GM18508 (cell line): ENCODE results near the gene PPEF2.
"Not testable (repeated sequence)": the region's sequence is repeated elsewhere in the genome, so short reads cannot be mapped to it uniquely, and the experiment has no call there.

Experiments
- ATAC-seq: cut with Tn5 transposase; IDR thresholded peaks from one replicate; pipeline ENCODE4 v1.9.1; 2021; ENCODE audit warnings: moderate number of reproducible peaks; ENCODE audit not compliant: insufficient read depth, unreplicated experiment

The PPEF2 gene

DNA sequence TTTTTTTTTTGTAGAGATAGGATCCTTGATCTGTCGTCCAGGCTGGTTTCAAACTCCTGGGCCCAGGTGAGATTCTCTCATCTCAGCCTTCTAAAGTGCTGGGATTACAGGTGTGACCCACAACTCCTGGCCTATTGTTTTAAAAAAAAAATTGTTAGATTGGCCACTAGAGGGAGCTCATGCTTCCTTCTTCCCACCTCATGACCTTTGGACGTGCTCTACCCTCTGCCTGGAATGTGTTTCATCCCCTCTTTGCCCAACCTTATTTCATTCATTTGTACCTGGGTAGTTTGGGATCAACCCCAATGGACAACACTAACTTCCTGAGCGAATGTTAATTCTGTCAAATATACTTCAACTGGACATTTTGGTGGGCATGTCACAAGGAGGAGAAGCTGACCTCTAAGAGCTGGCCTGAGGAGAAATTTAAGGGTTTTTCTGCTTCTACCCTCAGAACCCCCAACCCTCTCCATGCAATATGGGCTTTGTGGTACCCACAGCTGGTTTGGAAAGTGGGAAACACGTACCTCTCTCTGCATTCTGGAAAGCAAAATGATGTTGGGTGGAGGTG is 6.4 kb downstream of the PPEF2 start:
- ATAC-seq, result no peak

DNA sequence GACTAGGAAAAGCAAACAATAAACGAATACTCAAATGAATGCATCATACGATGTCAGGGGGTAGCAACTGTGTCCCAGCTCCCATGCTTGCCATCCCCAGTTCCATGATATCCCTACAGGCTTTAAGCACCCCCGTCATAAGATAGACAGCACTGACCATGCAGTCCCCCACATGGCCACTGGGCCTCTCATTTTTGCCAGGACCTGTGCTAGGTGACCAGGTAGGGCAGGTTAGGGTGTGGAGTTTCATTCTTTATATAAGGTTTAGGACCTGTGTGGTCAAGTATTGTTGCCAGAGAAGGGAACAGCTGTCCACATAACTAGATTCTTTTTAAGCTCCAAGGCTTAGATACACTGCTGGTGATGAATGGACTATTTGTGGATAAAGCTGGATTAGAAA is 9.7 kb downstream of the PPEF2 start:
- ATAC-seq, result no peak

DNA sequence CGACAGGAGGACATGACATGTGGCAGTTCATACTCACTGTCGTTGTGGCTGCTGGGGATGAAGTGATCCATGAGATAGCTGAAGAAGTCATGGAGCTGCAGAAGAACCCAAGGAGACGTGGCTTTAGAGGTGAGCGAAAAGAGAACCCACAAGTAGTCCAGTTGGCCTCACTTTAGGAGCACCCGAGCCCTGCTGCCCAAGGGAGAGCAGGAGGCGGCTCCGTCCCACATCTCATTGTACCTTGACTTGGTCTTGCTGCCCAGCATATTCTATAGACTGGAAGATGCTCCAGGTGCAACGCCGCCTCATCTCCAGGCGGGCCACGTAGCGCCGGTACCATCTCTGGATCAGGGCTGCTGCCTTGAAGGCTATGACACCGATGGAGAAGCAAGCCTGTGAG is 10.6 kb downstream of the PPEF2 start:
- no peak for ATAC-seq

DNA sequence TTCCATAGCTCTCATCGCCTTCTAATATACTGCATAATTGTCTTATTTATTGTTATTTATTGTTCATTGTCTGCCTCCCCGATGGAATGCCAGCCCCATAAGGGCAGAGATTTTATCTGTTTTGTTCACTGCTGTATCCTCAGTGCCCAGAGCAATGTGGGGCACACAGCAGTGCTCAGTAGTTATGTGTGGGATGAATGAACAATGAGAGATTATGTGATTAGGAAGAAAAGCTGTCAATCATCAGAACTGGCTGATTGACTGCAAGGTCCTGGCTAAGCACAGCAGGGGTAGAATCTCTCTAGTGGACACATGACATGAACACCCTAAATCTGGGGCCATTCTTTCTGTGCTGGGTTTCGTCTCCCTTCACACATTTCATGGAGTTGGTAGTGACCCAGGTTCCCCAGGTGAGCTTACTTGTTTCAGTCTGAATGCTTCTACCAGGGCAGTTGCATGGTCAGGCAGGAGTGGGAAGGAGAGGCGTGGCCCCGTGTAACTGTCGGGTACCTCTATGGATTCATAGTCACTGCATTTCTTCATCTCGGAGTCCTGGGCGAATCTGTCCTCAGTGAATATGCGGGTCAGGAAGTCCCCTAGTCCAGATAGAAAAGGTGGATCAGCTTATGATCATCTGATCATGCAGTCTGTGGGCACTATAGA is 12.6 kb downstream of the PPEF2 start:
- ATAC-seq, result no peak

DNA sequence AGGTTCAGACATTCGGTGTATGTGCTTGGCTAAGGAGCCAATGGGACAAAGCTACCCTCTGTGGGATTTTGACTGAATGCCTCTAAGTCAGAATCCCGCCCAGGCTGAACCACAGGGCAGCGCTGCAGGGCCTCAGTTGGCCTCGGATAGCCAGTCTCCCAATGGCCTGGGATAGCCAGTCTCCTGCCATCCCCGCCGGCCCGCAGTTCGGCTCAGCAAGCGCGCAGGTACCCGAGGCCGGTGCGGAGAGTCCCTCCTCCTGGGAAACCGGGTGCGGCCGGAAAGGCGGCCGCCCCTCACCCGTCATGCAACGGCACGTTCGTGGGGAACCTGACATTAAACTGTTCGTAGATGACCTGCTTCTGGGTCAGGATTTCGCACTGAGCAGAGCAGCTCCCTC is 16.1 kb downstream of the PPEF2 start:
- ATAC-seq, result no peak

DNA sequence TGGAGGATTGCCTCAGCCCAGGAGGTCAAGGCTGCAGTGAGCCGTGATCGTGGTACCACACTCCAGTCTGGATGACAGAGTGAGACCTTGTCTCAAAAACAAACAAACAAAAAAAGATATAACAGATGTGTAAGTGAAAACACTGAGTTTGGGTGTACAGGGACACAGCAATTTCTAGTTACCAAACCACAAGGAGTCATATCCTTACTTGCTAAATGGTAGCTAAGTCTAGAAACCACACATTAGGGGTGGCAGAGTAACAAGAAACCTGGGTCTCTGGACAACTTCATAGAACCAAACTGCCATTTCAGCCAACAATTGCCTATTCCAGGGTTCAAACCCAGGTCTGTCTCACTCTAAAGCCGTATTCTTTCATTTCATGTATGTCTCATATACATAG is 20.8 kb downstream of the PPEF2 start:
- ATAC-seq, result no peak

DNA sequence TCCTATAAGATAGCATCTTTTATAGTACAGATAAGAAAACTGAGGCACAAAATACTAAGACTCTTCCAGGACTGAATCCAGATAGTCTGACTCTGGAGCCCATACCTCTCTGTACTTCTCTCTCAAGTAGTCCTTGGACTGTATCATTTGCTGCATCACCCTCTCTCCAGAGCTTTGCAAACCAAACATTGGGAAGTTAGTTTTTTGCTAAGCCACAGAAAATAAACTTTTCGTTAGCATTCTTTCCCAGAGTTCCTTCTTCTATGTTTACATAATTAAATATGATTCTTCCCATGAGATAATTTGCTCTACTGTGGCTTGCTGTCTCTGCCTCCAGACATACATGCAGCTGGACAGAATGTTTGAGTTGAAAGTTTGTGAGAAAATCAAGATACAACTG is 22.0 kb downstream of the PPEF2 start:
- no peak for ATAC-seq

DNA sequence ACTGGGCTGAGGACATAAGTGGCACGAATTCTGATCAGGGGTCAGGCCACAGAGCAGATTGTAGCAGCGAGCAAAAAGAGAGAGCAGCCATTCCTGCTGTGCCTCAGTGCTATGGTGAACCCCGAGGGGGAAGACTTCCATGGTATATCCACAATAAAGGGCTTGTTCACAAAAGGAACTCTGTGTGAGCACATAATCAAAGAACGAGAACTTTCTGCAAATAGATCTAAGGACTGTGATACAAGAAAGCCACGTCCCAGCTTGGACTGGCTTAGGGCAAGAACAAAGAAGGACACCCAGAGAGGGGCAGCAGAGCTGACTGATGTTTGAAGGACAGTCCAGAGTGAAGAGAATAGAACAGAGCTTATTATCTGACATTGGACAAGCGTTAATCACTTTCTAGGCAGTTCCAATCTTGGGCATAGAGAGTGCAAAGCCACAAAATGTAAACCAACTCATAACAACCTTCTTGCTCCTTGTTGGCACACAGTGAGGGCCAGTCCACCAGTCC is 24.0 kb downstream of the PPEF2 start:
- no peak for ATAC-seq

DNA sequence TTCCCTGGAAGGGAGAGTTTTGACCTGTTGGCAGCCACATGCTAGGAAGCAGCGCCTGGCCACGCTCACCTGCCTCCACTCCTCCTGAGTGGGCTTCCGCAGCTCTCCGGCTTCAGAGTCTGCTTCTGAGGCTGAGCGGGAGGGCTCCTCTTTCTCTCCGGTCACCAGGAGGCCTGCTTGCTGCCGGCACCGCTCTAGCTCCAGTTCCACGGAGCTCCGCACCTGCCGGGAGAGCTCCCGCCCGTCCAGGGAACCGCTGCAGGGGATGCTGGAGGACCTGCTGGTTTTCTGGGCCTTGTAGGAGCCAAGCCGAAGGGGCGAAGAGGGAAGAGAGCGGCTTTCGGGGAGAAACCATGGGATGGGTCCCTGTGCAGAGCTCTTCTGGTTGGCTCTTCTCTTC is 26.0 kb downstream of the PPEF2 start:
- ATAC-seq, result no peak

DNA sequence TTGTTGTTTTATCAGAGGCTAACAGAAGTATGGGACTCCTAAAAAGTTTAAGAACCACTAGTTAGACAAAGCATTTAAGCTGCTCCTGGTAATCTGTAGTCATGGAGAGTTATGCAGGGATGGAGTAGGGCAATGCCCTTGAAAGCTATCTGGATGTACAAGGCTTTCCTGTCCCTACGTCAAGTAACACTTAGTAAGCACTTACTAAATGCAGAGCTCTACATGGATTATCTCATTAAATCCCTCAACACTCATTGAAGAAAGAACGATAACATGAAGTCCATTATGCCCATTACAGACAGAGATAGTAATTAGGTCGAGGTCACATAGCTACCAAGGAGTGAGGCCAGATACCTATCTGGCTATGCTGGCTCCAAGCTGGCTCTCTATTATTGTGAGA is 33.2 kb downstream of the PPEF2 start:
- no peak for ATAC-seq

DNA sequence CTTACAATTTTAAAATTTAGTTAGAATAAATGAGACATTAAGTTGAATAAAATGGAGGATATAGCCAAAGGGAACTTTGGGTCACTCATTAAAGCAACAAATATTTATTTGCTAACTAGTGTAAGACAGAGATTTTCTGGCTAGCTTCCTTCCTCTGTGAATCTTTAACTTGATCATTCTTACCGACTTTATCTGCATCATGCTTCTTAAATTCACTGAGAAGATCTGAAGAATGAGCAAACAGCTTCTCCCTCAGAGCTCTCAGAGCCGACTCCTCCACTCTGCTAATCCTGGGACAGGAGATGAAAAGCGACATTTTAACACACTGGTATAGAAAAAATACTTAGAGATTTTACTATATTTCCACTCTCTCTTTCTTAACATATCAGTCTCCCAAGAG is 35.1 kb downstream of the PPEF2 start:
- ATAC-seq, result no peak

DNA sequence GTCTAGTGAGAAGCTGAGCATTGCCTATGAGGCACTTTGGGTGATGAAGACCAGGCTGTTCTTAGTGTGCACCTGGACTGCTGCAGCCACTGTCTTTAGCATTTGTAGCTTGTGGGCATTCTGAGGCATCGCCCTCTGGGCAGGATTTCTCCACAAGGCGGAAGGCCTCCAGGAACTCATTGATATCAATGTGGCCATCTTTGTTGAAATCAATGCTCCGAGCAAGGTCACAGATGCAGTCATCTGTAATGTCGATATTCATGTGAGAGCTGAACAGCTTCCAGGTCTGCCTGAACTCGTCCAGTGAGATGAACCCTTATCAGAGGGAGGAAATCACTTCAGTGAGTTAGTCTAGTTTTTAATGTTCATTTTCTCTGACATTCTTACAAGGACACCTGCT is 41.6 kb downstream of the PPEF2 start:
- ATAC-seq, result no peak

DNA sequence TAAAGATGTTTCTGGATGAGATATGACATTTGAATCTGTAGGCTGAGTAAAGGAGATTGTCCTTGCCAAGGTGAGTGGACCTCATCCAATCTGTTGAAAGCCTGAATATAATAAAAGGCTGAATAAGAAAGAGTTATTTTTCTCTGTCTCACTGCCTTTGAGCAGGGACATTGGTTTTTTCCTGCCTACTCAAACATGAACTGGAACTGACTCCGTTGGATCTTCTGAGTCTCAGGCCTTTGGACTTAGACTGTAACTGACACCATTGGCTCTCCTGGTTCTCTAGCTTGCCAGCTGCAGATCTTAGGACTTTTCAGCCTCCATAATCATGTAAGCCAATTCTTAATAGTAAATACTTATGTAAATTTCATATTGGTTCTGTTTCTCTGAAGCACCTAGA is 43.5 kb downstream of the PPEF2 start:
- ATAC-seq, result no peak

DNA sequence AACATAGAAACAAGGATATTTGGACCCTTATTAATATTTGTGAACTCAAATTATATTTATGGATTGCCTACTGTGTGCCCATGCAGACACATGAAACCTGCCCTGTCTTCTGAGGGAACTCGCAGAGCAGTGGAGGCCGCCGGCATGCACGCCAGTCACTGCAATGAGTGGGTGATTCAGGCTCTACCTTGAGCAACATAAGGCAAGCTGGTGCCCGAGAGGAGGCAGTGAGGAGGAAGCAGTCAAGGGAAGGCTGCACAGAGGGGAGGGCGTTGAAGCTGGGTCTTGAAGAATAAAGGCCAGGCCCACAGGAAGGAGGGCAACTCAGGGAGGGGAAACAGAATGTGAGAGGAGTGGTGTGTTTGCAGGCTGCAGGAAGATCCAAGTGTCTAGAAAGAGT is 52.8 kb downstream of the PPEF2 start:
- no peak for ATAC-seq

DNA sequence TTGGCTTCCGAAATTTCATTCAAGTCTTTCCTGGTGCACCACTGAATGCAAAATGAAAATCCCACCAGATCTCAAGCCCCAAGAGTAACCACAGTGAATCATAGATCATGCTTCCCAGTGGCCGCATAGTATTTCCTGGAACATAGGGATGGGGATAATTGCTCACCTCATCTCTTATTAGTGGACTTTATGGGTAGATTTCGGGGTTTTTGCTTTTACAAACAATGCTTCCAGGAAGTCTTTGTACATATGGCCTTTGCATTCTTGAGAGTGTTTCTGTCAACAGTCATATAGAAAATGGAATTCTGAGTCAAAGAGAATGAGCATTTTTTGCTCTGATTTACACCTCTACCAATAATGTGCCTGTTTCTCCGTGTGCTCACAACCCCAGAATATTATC is 53.4 kb downstream of the PPEF2 start:
- no peak for ATAC-seq

DNA sequence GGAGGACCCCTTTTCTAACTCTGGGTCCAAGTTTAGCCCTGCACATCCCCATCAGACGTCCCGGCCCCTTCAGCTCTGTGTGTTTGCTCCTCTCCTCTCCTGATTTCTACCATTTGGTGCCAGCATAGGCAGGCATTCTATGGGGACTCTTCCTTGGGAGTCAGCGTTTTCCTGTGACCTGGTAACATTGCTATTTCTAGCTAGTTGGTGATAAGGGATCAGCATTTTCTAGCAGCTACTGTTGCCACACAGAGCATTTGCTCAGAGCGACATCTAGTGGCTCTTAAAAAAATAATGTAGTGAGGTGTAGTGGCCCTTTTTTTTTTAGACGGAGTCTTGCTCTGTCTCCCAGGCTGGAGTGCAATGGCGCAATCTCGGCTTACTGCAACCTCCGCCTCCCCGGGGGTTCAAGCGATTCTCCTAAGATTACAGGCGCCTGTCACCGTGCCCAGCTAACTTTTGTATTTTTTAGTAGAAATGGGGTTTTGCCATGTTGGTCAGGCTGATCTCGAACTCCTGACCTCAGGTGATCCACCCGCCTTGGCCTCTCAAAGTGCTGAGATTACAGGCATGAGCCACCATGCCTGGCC is 54.0 kb downstream of the PPEF2 start:
- ATAC-seq, result not testable (repeated sequence)

DNA sequence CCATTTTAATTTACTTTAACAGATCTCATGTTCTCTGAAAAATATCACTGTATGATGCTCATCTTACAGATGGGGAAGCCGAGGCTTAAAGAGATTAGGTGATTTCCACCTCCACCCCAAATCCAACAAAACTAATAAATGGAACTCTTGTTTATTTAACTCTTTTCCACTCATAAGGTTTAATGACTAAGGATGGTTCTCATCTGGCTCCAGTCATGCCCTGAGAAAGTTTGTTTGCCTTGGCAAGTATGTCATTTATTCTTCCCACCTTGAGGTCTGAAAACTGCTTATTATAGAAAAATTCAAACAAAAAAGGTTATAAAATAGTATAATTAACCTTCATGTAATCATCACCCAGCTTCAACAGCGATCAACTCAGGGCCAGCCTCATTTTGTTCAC is 56.3 kb downstream of the PPEF2 start:
- no peak for ATAC-seq

DNA sequence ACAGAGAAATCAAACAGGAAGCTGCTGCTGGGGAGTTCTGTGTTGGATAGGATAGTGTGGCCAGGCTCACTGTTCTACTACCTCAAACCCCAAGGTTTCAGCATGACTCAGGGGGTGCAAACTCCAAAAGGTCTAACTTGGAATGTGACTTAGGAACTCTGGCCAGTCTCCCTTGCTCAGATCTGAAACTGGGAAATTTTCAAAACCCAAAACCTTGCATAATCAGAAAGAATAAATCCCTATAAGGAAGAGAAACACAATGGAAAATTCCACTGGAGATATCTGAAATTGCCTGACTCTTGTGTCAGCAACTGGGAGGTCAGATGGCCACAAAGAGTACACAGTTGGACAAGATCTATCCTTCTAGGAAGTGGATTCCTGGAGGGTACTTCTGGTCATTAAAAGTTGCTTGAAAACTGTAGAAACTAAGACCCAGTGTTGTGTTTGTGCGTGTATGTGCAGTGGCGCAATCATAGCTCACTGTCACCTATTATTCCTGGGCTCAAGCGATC is 58.0 kb downstream of the PPEF2 start:
- no peak for ATAC-seq

DNA sequence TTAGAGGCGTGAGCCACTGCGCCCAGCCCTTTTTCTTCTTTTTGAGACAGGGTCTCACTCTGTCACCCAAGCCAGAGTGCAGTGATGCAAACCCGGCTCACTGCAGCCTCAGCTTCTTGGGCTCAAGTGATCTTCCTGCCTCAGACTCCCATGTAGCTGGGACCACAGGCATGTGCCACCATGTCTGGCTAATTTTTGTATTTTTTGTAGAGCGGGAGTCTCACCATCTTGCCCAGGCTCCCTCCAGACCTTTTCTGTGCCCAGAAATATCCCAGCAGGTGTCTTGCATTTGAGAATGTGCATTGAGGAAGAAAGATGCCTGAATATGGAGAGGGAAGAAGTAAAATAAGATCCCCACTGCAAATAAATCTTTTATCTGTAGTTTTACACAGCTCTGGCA is 58.7 kb downstream of the PPEF2 start:
- ATAC-seq, result no peak

DNA sequence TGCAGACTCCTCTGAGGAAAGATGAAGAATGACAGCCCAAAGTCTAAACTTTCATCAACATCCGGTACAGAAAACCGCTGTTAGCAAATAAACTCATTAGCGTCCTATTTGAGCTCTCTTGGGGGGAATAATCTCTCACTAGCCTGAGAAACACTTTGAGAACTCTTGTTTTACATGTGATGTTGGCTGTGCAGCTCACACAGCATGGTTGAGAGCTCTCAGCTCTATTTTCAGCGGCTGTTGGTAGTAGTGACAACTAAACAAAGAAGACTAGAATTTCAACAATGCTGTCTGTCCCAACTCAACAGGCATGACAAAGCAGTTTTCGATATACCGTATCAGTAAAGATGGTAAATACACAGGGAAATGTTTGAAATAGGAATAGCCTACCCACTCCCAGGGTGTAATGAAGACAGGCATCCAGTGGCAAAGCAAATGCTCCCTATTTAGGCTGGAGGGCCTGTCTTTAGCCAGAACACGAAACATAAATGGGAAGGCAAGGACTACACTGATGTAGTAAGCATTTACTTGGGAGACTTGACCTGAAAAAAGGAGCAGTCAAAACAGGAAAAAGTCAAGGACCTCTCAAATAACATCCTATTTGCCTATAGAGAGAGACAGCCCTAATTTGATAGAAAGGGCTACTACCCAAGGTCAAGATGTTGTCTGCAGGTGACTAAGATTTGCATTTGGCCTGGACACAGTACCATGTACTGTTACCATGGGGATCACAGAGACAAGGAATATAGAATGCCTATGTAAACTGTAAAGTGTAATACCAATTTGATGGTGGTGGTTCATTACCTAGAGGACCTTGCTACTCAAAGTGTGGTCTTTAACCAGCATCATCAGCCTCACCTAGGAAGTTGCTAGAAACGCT is 60.4 kb downstream of the PPEF2 start:
- no peak for ATAC-seq

DNA sequence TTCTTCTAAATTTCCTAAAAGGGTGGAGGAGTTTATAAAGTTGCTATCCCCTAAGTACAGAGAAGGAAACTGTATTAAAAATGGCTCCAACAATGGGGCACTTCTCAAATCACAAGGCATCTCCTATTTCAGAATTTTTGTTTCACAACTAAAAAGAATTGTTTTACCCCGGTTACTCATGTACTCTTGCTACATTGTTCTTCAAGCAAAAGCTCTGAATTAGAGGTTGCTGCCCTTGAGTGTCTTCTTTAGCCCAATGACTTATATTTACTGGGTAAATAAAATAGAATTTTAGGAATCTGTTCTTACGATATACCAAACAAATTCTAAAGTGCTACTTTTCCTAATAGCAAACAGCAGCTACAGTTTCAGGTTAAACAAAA is 67.5 kb downstream of the PPEF2 start:
- ATAC-seq, result no peak
